ENCODE measurements around the gene EHD3. TPM values are rescaled to one million over a fixed set of nuclear protein-coding genes. Genes with fewer than 3 reads are reported as not detected.
"Not testable (repeated sequence)": the region's sequence is repeated elsewhere in the genome, so short reads cannot be mapped to it uniquely, and the experiment has no call there.

Gene EHD3
- total RNA-seq, 1 donor from 2014 or later = 1.9 TPM

DNA sequence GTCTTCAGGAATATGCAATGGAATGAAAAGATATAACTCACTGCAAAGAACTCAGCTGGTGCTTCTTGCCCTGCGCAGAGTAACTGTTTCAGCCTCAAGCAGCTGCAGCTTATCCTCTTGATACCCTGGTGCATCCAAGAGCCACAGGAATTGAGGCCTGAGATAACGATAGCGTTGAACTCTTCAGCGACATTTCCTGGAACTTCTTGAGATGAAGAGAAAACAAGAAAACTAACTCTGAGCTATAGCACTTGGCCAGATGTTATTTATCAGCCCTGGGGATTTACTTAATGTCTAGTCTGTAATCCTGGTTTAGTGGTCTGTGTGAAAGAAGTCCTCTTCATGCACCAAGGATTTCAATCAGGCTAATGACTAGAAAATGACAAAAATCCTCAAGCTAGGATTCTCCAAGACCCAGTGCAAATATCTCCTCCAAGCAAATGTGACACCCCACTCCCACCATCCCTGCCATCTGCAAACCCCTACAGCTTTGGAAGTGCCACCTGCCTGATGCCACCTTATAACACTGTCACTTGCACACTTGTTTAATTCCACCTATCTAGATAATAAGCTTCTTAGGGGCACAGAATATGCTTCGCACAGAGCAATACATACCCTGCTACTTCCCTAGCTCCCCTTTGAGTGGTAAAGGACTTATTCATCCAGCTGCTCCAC is 40.6 kb downstream of the EHD3 start:
- H3K4me3 Mint-ChIP-seq = no peak overlapping the region

DNA sequence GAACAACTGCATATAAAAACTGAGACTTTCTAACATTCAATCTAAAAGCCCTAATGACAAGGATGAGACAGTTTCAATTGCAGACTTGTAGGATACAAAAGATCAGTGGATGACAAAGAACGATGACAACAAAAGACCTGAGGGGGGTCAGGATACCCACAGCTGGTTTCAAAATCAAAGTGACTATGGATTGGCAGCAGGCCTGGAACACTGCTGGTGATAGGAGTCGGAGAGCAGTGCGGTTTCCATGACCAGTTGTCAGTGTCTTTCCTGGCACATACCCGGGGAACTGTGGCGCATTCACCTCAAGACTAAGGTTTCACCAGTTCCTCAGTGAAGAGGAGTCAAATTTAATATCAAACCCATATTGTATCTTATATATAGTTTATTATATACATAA is 42.0 kb downstream of the EHD3 start:
- Mint-ChIP-seq H3K27ac (no peak overlapping the region), H3K9me3 (no peaks in the 10 kb centered on the region)
- intact Hi-C loops (cut with micrococcal nuclease) = no loop called here

More for the DNA sequence above, 40.6 kb downstream of the EHD3 start:
- intact Hi-C loops (cut with micrococcal nuclease) = loop anchor here (5.0 kb wide), 1 partner anchor 58 kb away; no protein-coding TSS in a partner anchor
- Mint-ChIP-seq H3K9me3 (no peaks in the 10 kb centered on the region), H3K27ac (no peak overlapping the region), H3K4me1 (ENCODE audit: low read depth) (no peaks in the 10 kb centered on the region), H3K36me3 (ENCODE audit: low read depth) (no peaks in the 10 kb centered on the region), H3K27me3 (ENCODE audit: insufficient read depth) (peaks cover 8% of the 10 kb centered on the region)
- no peak for DNase-seq (ENCODE audit: low spot score)

DNA sequence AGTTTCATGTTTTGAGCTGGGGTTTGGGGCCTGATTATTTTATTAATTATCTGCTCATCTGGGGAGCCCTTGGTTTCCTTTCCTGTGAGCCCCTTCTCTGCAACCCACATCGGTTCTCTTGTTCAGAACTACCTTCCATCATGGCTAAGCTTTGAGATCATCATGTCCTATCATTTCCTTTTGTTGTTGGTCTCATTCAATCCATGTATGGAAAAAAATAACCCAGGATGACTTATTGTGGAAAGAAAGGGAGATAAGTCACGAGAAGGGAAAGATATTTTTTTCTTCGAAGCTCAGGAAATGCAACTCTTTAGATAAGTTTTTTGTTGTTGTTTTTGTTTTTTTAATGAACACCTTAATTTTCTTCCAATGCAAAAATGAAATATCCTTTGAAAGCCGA is 43.7 kb downstream of the EHD3 start:
- peaks cover 10% of the 10 kb centered on the region for H3K27me3 Mint-ChIP-seq (ENCODE audit: insufficient read depth)
- DNase-seq (ENCODE audit: low spot score) = no peak
- no peak overlapping the region for H3K4me3 Mint-ChIP-seq
- no peaks in the 10 kb centered on the region for H3K36me3 Mint-ChIP-seq (ENCODE audit: low read depth)
- no peak overlapping the region for H3K27ac Mint-ChIP-seq
- H3K4me1 Mint-ChIP-seq (ENCODE audit: low read depth) = no peaks in the 10 kb centered on the region
- intact Hi-C loops (cut with micrococcal nuclease) = no loop called here
- no peaks in the 10 kb centered on the region for H3K9me3 Mint-ChIP-seq

More for the DNA sequence above, 42.0 kb downstream of the EHD3 start:
- H3K36me3 Mint-ChIP-seq (ENCODE audit: low read depth) = no peaks in the 10 kb centered on the region
- no peaks in the 10 kb centered on the region for H3K4me1 Mint-ChIP-seq (ENCODE audit: low read depth)
- no peak for DNase-seq (ENCODE audit: low spot score)
- peaks cover 13% of the 10 kb centered on the region for H3K27me3 Mint-ChIP-seq (ENCODE audit: insufficient read depth)
- no peak overlapping the region for H3K4me3 Mint-ChIP-seq

DNA sequence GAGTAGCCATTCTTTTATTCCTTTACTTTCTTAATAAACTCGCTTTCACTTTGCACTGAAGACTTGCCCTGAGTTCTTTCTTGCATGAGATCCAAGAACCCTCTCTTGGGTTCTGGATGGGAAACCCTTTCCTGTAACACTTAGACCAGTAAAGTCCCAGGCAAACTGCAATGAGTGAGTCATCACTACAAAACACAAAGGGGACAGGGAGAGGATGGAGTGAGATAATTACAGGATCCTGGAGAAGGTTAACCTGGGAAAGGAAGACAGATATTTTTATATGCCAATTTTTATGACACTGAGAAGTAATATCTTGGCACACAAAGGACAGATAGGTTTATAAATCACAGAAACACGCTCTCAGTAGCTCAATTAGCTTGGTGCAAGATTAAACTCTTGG is 48.7 kb downstream of the EHD3 start:
- no peak for DNase-seq (ENCODE audit: low spot score)
- Mint-ChIP-seq H3K9me3 (no peaks in the 10 kb centered on the region), H3K27me3 (ENCODE audit: insufficient read depth) (peaks cover 8% of the 10 kb centered on the region), H3K4me3 (no peak overlapping the region), H3K36me3 (ENCODE audit: low read depth) (no peaks in the 10 kb centered on the region), H3K27ac (no peak overlapping the region), H3K4me1 (ENCODE audit: low read depth) (no peaks in the 10 kb centered on the region)
- intact Hi-C loops (cut with micrococcal nuclease) = no loop called here

DNA sequence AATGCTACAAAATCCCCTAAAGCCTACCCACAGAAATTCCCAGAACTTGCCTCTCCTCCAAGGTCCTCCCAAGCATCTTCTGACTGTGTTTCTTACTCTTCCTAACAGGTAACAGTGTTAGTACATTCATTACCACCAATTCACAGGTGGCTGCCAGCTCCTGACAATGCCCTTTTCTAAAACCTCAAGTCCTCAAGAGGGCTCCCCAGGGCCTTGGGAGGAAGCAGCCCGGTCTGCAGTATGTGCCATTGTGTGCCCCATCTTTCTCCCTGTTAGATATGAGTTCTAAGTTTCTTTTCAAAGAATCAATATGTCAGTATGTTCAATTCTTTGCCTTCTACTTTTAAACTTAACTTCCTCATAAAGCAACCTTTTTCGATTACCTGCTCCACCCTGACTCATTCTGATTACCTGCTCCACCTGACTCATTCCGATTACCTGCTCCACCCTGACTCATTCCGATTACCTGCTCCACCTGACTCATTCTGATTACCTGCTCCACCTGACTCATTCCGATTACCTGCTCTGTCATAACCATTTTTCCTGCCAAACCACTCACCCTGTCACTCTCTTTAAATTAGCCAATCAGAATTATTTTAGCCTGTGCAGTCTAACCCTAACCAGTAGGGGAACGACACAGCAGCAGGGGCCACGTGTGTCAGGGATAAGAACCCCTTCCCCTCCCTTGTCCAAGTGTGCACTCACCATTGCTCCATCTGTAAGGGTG is 49.4 kb downstream of the EHD3 start:
- H3K4me3 Mint-ChIP-seq; H3K27ac Mint-ChIP-seq; H3K36me3 Mint-ChIP-seq (ENCODE audit: low read depth); H3K4me1 Mint-ChIP-seq (ENCODE audit: low read depth); DNase-seq (ENCODE audit: low spot score); H3K9me3 Mint-ChIP-seq; H3K27me3 Mint-ChIP-seq (ENCODE audit: insufficient read depth); intact Hi-C loops (cut with micrococcal nuclease): not testable (repeated sequence)

DNA sequence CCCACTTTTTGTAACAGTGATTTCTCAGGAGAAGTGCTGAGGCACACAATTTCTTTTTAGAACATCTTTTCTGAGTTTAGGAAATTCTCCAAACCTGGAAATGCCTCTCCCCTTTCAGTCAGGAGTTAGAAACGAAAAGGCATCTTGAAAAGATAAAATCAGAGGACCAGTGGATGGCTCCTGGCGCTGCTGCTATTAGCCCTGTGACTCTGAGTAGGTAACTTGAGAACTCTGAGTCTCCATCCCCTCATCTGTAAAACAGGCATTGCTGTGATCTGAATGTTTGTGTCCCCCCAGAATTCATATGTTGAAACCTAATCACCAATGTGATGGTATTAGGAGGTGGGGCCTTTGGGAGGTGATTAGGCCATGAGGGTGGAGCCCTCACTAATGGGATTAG is 50.2 kb downstream of the EHD3 start:
- no peak for DNase-seq (ENCODE audit: low spot score)
- H3K27me3 Mint-ChIP-seq (ENCODE audit: insufficient read depth) = peaks cover 5% of the 10 kb centered on the region
- no peaks in the 10 kb centered on the region for H3K36me3 Mint-ChIP-seq (ENCODE audit: low read depth)
- no peaks in the 10 kb centered on the region for H3K4me1 Mint-ChIP-seq (ENCODE audit: low read depth)
- H3K27ac Mint-ChIP-seq = no peak overlapping the region
- intact Hi-C loops (cut with micrococcal nuclease) = no loop called here
- no peak overlapping the region for H3K4me3 Mint-ChIP-seq
- no peaks in the 10 kb centered on the region for H3K9me3 Mint-ChIP-seq

DNA sequence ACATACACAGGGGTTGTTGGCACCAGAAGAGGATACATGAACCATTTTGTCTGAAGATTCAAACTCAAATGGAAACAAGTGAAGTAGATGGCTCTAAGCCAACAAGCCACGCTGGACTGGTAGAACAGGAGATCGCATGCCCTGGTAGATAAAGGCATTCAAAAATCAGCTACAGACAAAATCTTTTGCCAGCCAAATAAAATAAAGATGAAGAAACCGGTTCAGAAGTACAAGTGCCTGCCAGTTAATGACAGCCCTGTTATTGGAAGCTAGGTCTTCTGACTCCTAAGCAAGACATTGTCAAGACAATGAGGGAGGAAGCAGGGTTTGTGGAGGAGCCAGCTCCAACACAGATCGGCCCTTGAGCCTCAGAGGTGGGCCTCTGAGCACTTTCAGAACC is 52.3 kb downstream of the EHD3 start:
- H3K9me3 Mint-ChIP-seq = no peaks in the 10 kb centered on the region
- no peak for DNase-seq (ENCODE audit: low spot score)
- intact Hi-C loops (cut with micrococcal nuclease) = no loop called here
- no peaks in the 10 kb centered on the region for H3K4me1 Mint-ChIP-seq (ENCODE audit: low read depth)
- H3K36me3 Mint-ChIP-seq (ENCODE audit: low read depth) = no peaks in the 10 kb centered on the region
- H3K4me3 Mint-ChIP-seq = no peak overlapping the region
- H3K27ac Mint-ChIP-seq = no peak overlapping the region
- no peaks in the 10 kb centered on the region for H3K27me3 Mint-ChIP-seq (ENCODE audit: insufficient read depth)

DNA sequence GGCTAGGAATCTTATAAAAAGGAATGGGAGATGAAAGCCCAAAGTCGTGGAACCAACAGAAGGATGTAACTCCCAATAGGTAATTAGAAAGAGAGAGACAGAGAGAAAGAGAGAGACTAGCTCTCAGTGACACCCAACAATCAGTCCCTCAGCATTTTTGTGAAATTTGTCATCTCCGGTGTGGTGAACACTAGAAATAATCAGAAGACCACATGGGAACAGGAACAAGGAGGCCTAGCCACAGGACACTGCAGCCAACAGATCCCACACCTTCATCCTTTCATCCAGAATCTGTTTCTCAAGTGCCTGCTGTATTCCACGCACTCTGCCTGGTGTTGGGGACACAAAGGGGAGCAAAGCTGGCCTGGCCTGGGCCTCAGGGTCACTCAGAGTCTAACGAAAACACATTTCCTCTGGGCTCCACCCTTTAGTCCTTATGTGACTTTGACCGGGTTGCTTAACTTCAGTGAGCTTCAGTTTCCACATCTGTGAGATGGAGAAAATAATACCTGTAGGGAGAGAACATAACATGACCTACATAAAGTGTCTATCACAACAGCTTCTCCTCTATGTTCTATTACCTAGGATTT is 53.1 kb downstream of the EHD3 start:
- no peak overlapping the region for H3K4me3 Mint-ChIP-seq
- no peak for DNase-seq (ENCODE audit: low spot score)
- no peaks in the 10 kb centered on the region for H3K27me3 Mint-ChIP-seq (ENCODE audit: insufficient read depth)
- H3K9me3 Mint-ChIP-seq = no peaks in the 10 kb centered on the region
- intact Hi-C loops (cut with micrococcal nuclease) = no loop called here
- H3K27ac Mint-ChIP-seq = no peak overlapping the region
- H3K36me3 Mint-ChIP-seq (ENCODE audit: low read depth) = no peaks in the 10 kb centered on the region
- no peaks in the 10 kb centered on the region for H3K4me1 Mint-ChIP-seq (ENCODE audit: low read depth)

DNA sequence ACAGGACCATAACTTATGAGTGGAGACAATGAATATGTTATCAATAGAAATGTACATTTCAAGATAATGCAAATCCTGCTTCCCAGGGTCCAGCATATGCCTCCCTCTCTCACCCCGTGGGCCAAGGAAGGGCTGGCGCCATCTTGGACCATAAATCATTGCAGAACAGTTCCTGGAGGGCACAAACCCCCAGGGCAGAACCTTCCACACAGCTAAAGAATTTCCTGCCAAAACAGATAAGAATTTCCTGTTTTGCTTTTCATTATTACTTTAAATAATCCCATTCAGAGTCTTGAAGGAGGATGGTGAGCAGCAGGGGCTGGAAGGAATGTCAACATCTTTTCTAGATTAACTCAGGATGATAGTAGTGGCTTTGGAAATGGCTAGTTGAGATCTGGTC is 53.7 kb downstream of the EHD3 start:
- peaks cover 5% of the 10 kb centered on the region for H3K27me3 Mint-ChIP-seq (ENCODE audit: insufficient read depth)
- intact Hi-C loops (cut with micrococcal nuclease) = no loop called here

DNA sequence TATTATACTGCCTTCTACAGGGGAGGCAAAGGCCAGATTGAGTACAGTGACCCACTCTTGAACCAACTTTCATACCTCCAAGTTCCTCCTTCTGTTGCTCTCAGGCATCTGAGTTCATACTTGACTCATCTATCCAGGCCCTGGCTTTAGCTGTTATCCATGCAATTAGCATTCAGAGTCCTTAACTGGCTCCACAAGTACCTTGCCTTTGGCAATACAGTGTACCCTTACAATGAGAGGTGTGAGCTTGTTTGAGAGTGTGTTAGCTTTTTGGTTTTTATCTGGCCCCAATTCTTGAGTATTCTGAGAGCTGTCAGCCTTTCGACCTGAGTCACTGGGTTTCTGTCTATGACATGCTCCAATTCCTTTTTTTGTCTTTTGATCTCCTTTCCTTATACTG is 60.2 kb downstream of the EHD3 start:
- no peak for DNase-seq (ENCODE audit: low spot score)
- Mint-ChIP-seq H3K27ac (no peak overlapping the region), H3K36me3 (ENCODE audit: low read depth) (no peaks in the 10 kb centered on the region), H3K4me3 (no peak overlapping the region), H3K27me3 (ENCODE audit: insufficient read depth) (peaks cover 12% of the 10 kb centered on the region), H3K4me1 (ENCODE audit: low read depth) (peaks cover 6% of the 10 kb centered on the region), H3K9me3 (no peaks in the 10 kb centered on the region)
- intact Hi-C loops (cut with micrococcal nuclease) = no loop called here

More for the DNA sequence above, 53.7 kb downstream of the EHD3 start:
- no peak for DNase-seq (ENCODE audit: low spot score)
- Mint-ChIP-seq H3K36me3 (ENCODE audit: low read depth) (no peaks in the 10 kb centered on the region), H3K27ac (no peak overlapping the region), H3K4me1 (ENCODE audit: low read depth) (no peaks in the 10 kb centered on the region), H3K9me3 (no peaks in the 10 kb centered on the region), H3K4me3 (no peak overlapping the region)

DNA sequence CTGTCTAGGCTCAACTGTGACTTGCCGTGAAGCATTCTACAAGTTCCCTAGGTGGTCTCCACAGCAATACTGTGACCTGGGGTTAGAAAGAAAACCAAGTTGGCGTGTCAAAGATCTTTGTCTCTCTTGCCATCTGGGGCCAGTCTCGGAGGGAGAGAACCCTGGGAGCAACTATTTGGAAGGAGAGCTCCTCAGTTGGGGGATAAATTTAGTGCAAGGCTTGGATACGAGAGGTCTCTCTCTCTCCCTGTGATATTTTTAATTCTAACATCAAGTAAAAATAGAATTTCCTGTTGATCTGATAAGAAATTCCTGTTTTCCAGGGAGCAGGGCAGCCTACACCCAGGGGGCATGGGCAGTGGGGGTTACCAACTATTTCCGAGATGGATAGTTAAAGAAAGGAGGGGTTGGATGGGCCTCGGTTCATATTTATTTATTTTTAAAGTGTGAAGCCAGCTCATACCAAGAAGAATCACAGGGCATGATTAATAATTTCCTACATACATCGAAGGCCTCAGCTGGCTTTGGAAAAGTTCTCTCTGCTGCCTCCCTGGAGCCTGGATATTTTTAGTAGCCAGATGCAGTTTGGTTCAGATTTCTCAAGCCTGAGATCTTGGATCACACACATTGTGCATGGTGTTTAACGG is 62.8 kb downstream of the EHD3 start:
- no peaks in the 10 kb centered on the region for H3K9me3 Mint-ChIP-seq
- DNase-seq (ENCODE audit: low spot score) = no peak
- no peak overlapping the region for H3K27ac Mint-ChIP-seq
- H3K27me3 Mint-ChIP-seq (ENCODE audit: insufficient read depth) = peaks cover 19% of the 10 kb centered on the region
- no peak overlapping the region for H3K4me3 Mint-ChIP-seq
- intact Hi-C loops (cut with micrococcal nuclease) = loop anchor here (2.0 kb wide), 1 partner anchor 28 kb away; no protein-coding TSS in a partner anchor
- H3K4me1 Mint-ChIP-seq (ENCODE audit: low read depth) = peaks cover 6% of the 10 kb centered on the region
- H3K36me3 Mint-ChIP-seq (ENCODE audit: low read depth) = no peaks in the 10 kb centered on the region

DNA sequence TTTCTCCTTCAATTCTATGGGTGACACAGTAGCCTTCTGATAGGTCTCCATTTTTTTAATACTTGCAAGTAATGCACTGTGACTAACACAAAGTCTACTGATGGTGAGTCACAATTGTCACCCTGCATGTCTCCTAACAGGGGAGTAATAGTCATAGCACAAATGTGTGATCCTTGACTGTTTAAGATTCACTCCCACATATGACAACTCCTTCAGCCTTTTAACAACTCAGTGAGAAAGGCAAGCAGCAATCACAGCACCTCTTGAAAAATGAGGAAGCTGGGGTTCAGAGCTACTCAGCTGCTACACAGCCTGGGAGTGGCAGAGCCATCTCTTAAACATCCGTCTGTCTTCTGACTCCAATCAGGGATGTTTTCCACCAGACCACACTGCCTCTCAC is 63.8 kb downstream of the EHD3 start:
- Mint-ChIP-seq H3K27me3 (ENCODE audit: insufficient read depth) (peaks cover 14% of the 10 kb centered on the region), H3K4me1 (ENCODE audit: low read depth) (peaks cover 6% of the 10 kb centered on the region), H3K36me3 (ENCODE audit: low read depth) (no peaks in the 10 kb centered on the region), H3K4me3 (no peak overlapping the region), H3K27ac (no peak overlapping the region), H3K9me3 (no peaks in the 10 kb centered on the region)
- no peak for DNase-seq (ENCODE audit: low spot score)
- intact Hi-C loops (cut with micrococcal nuclease) = loop anchor here (2.0 kb wide), 1 partner anchor 27 kb away; no protein-coding TSS in a partner anchor

DNA sequence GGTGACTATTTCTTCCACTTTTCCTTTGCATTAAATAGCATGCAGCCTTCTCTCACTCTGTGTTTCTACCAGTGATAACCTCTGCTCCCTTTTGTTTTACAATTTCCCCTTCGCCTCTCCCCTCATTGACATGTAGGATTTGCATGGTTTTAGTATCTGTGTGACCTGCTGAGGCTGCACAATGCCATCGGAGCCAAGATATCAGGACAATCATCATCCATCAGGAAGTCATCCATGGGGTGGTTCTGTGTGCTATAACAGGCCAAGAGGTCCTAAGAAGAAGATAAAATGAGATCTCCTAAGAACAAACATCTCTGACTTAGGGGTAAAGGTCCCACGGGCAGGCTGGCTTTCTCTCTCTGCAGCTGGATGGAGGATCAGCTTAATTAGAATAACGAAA is 65.6 kb downstream of the EHD3 start:
- H3K9me3 Mint-ChIP-seq = no peaks in the 10 kb centered on the region
- H3K36me3 Mint-ChIP-seq (ENCODE audit: low read depth) = no peaks in the 10 kb centered on the region
- peaks cover 6% of the 10 kb centered on the region for H3K4me1 Mint-ChIP-seq (ENCODE audit: low read depth)
- peaks cover 14% of the 10 kb centered on the region for H3K27me3 Mint-ChIP-seq (ENCODE audit: insufficient read depth)
- no peak for DNase-seq (ENCODE audit: low spot score)
- intact Hi-C loops (cut with micrococcal nuclease) = no loop called here
- H3K4me3 Mint-ChIP-seq = no peak overlapping the region
- H3K27ac Mint-ChIP-seq = no peak overlapping the region

Measured in activated T-helper 1 cell treated with anti-CD3 and anti-CD28 coated beads, Interleukin-12 subunit alpha, Interleukin-12 subunit beta, Interleukin-2, Interleukin-4 antibody, amounts not matched to agents 30 ng/mL and 10 ng/mL and 1 ng/mL, durations not matched to agents 14 hours and 24 hours and 36 hours (primary cell).